ENCODE results near the gene PLSCR4. TPM values are rescaled to one million over a fixed set of nuclear protein-coding genes. Genes with fewer than 3 reads are reported as not detected.
A peak's percentile ranks its signal among the peaks of the same experiment; 100 is the strongest.
"Not testable (repeated sequence)": the region's sequence is repeated elsewhere in the genome, so short reads cannot be mapped to it uniquely, and the experiment has no call there.

The PLSCR4 gene
- total and polyA plus RNA-seq, 12 donors, result 17.2 to 155 (median 60.1) TPM

GRCh38 chr3:146243559-146243958 is 7.3 kb downstream of the PLSCR4 start:
- Histone ChIP-seq H3K27me3 (no peaks in the 10 kb centered on the region), H3K4me3 (no peak overlapping the region), H3K9me3 (replicated peaks in 1 of 3) (no peaks in the 10 kb centered on the region), H3K4me1 (replicated peaks in 1 of 2) (peaks cover 6 to 25% of the 10 kb centered on the region in 2 donors), H3K36me3 (replicated peaks in 1 of 2) (no peaks in the 10 kb centered on the region), H3K27ac (peak overlapping the region in 1 of 5 donors; percentile 6)
- intact Hi-C loops (cut with DNase I), result no loop called here
- DNase-seq, result no peak
- 80 to 100% (median 84%) methylated on average over 1 of the region's 1 CpG for WGBS, 4 donors
- TF ChIP-seq CTCF (IDR thresholded peaks at IDR 0.05) (no peak), POLR2A (IDR thresholded peaks at IDR 0.05) (no peak)

GRCh38 chr3:146241523-146242240 is 9.2 kb downstream of the PLSCR4 start:
- H3K4me1 ChIP-seq (replicated peaks in 1 of 2), result peaks cover 0 to 11% of the 10 kb centered on the region in 2 donors
- H3K27ac ChIP-seq, result peak overlapping the region in 2 of 5 donors; percentile 38
- TF ChIP-seq POLR2A (IDR thresholded peaks at IDR 0.05), result no peak
- no peak for TF ChIP-seq CTCF (IDR thresholded peaks at IDR 0.05)
- WGBS, 4 donors, result 77 to 89% (median 83%) methylated on average over 9 of the region's 9 CpGs
- H3K27me3 ChIP-seq, result no peaks in the 10 kb centered on the region
- H3K36me3 ChIP-seq (replicated peaks in 1 of 2), result no peaks in the 10 kb centered on the region
- intact Hi-C loops (cut with DNase I), result no loop called here
- peak in 2 of 7 donors; percentile 31 to 69 for DNase-seq
- peaks cover 0 to 8% (median 0%) of the 10 kb centered on the region in 3 donors for H3K9me3 ChIP-seq (replicated peaks in 1 of 3)
- H3K4me3 ChIP-seq, result no peak overlapping the region

GRCh38 chr3:146233487-146233886 is 17.4 kb downstream of the PLSCR4 start:
- no peak for DNase-seq
- TF ChIP-seq POLR2A (IDR thresholded peaks at IDR 0.05) (no peak), CTCF (IDR thresholded peaks at IDR 0.05) (no peak)
- peaks cover 0 to 10% (median 0%) of the 10 kb centered on the region in 3 donors for H3K9me3 ChIP-seq (replicated peaks in 1 of 3)
- H3K4me3 ChIP-seq, result no peak overlapping the region
- H3K36me3 ChIP-seq (replicated peaks in 1 of 2), result no peaks in the 10 kb centered on the region
- no peaks in the 10 kb centered on the region for H3K27me3 ChIP-seq
- no peak overlapping the region for H3K27ac ChIP-seq
- peaks cover 0 to 6% of the 10 kb centered on the region in 2 donors for H3K4me1 ChIP-seq (replicated peaks in 1 of 2)
- intact Hi-C loops (cut with DNase I), result no loop called here

DNA sequence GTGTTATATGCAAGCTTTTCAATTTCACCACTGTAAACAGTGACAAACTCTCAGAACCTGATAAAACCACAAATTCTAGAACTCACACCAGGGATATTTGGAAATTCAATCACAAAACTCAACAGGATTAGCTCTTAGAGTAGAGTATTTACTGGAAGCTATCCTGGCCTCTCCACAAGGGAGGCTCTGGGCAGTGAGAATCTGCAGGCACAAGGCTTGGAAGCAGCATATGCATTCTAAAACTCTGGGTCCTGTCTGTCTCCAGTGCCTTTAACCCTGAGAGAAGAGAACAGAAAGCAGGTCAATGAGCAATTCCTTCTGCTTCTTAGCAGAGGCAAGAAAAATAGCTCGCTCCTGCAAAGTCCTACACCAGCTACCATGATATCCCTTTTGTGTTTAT is 23.4 kb downstream of the PLSCR4 start:
- no peaks in the 10 kb centered on the region for H3K27me3 ChIP-seq
- DNase-seq, result no peak
- H3K9me3 ChIP-seq (replicated peaks in 1 of 3), result no peaks in the 10 kb centered on the region
- 71 to 88% (median 78%) methylated on average over 1 of the region's 1 CpG for WGBS, 4 donors
- H3K27ac ChIP-seq, result no peak overlapping the region
- intact Hi-C loops (cut with DNase I), result loop anchor here in 1 of 2 donors (10.0 kb wide), 1 partner anchor 97 kb away; no protein-coding TSS in a partner anchor
- H3K36me3 ChIP-seq (replicated peaks in 1 of 2), result no peaks in the 10 kb centered on the region
- no peak for TF ChIP-seq POLR2A (IDR thresholded peaks at IDR 0.05)
- H3K4me1 ChIP-seq (replicated peaks in 1 of 2), result peaks cover 10 to 17% of the 10 kb centered on the region in 2 donors
- H3K4me3 ChIP-seq, result no peak overlapping the region

GRCh38 chr3:146226881-146227280 is 24.0 kb downstream of the PLSCR4 start:
- intact Hi-C loops (cut with DNase I), result loop anchor here in 1 of 2 donors (10.0 kb wide), 1 partner anchor 98 kb away; no protein-coding TSS in a partner anchor
- Histone ChIP-seq H3K27me3 (no peaks in the 10 kb centered on the region), H3K36me3 (replicated peaks in 1 of 2) (no peaks in the 10 kb centered on the region), H3K27ac (no peak overlapping the region), H3K4me1 (replicated peaks in 1 of 2) (peaks cover 11 to 23% of the 10 kb centered on the region in 2 donors), H3K4me3 (no peak overlapping the region), H3K9me3 (replicated peaks in 1 of 3) (no peaks in the 10 kb centered on the region)
- WGBS, 4 donors, result 71 to 86% (median 86%) methylated on average over 2 of the region's 2 CpGs
- DNase-seq, result no peak
- TF ChIP-seq CTCF (IDR thresholded peaks at IDR 0.05), result no peak
- no peak for TF ChIP-seq POLR2A (IDR thresholded peaks at IDR 0.05)

- H3K4me1 ChIP-seq (replicated peaks in 1 of 2), result peaks cover 11 to 37% of the 10 kb centered on the region in 2 donors
- intact Hi-C loops (cut with DNase I), result loop anchor here in 1 of 2 donors (10.0 kb wide), 1 partner anchor 99 kb away; no protein-coding TSS in a partner anchor
- not testable (repeated sequence) for H3K4me3 ChIP-seq; H3K36me3 ChIP-seq (replicated peaks in 1 of 2); H3K27ac ChIP-seq; H3K9me3 ChIP-seq (replicated peaks in 1 of 3); H3K27me3 ChIP-seq; DNase-seq
- WGBS, 4 donors, result 91 to 97% (median 96%) methylated on average over 6 to 25 of the region's 25 CpGs; no CpG with 5 or more reads in 1 of the 4 donors
These were observed 25.4 kb downstream of the PLSCR4 start for GRCh38 chr3:146225458-146225857.

Data from adrenal gland (tissue), 12 donors.